OCI-LY3 (cell line): ENCODE data around the gene CIDEB.

Source experiments
- H2AFZ ChIP-seq: fragments of 200-600, 300-600 bp; shearing (Covaris generic); 2 replicates; pipeline ENCODE4 v1.6.0; 2014; ENCODE audit warnings: antibody characterized with exemption, low read depth, low read length
- H3K27ac ChIP-seq: fragments of 200-600, 300-600 bp; sonication (generic); 2 replicates; pipeline ENCODE4 v1.5.1; 2014; ENCODE audit warnings: mild to moderate bottlenecking, low read length, moderate library complexity, mixed read lengths
- H3K27me3 ChIP-seq: fragments of 200-600, 300-600 bp; sonication (generic); 2 replicates; pipeline ENCODE4 v1.6.1; 2014; ENCODE audit warnings: low read depth, low read length, mixed read lengths
- H3K36me3 ChIP-seq: fragments of 200-600, 300-600 bp; sonication (generic); replicated peaks from 2 replicates; pipeline ENCODE3; 2014; ENCODE audit warnings: low read depth, low read length, mixed read lengths
- H3K4me1 ChIP-seq: fragments of 300-600, 200-600 bp; sonication (generic); 2 replicates; pipeline ENCODE4 v1.6.1; 2014; ENCODE audit warnings: low read length, mixed read lengths
- H3K4me2 ChIP-seq: fragments of 200-600, 300-600 bp; sonication (generic); 2 replicates; pipeline ENCODE4 v1.6.1; 2014; ENCODE audit warnings: low read length, mixed read lengths
- H3K4me3 ChIP-seq: fragments of 300-600, 200-600 bp; sonication (generic); 2 replicates; pipeline ENCODE4 v1.5.1; 2014; ENCODE audit warnings: antibody characterized with exemption, mild to moderate bottlenecking, low read length, moderate library complexity
- H3K79me2 ChIP-seq: fragments of 300-600, 200-600 bp; shearing (Covaris generic); 2 replicates; pipeline ENCODE4 v1.6.1; 2014; ENCODE audit warnings: mild to moderate bottlenecking, low read length, mixed read lengths
- H3K9ac ChIP-seq: fragments of 300-600, 200-600 bp; shearing (Covaris generic); 2 replicates; pipeline ENCODE4 v1.6.0; 2014; ENCODE audit warnings: mild to moderate bottlenecking, low read length, moderate library complexity
- H3K9me3 ChIP-seq: fragments of 200-600, 300-600 bp; shearing (Covaris generic); 2 replicates; pipeline ENCODE4 v1.6.1; 2014; ENCODE audit warnings: low read length, mixed read lengths; ENCODE audit not compliant: insufficient read depth
- H4K20me1 ChIP-seq: fragments of 200-600, 300-600 bp; sonication (generic); 2 replicates; pipeline ENCODE4 v1.6.1; 2016; ENCODE audit warnings: low read length, mixed read lengths; ENCODE audit not compliant: insufficient read depth
- CTCF ChIP-seq: fragments of 200-600, 300-600 bp; sonication (generic); IDR thresholded peaks from 2 replicates; pipeline ENCODE4 v1.5.1; 2014; ENCODE audit warnings: antibody characterized with exemption, low read length, low read depth
- EZH2phosphoT487 ChIP-seq: fragments of 200-600 bp; shearing (Covaris generic); IDR thresholded peaks from 2 replicates; pipeline ENCODE4 v1.6.1; 2018; ENCODE audit warnings: antibody characterized with exemption, mixed run types, low read depth

CIDEB gene

GRCh38 chr14:24264298-24264697 is 43.5 kb downstream of the CIDEB start:
- Histone ChIP-seq H4K20me1 (no peaks in the 10 kb centered on the region), H3K36me3 (peaks cover 2% of the 10 kb centered on the region), H3K4me1 (no peaks in the 10 kb centered on the region), H3K4me2 (no peak overlapping the region), H3K9ac (no peak overlapping the region), H3K27ac (no peak overlapping the region), H3K9me3 (no peaks in the 10 kb centered on the region), H3K4me3 (no peak overlapping the region), H2AFZ (no peak overlapping the region), H3K27me3 (no peaks in the 10 kb centered on the region), H3K79me2 (no peaks in the 10 kb centered on the region)
- TF ChIP-seq EZH2phosphoT487, result no peak

- H3K27me3 ChIP-seq, result no peaks in the 10 kb centered on the region
- no peak overlapping the region for H3K27ac ChIP-seq
- H3K4me3 ChIP-seq, result no peak overlapping the region
- no peaks in the 10 kb centered on the region for H3K9me3 ChIP-seq
- no peaks in the 10 kb centered on the region for H4K20me1 ChIP-seq
- H2AFZ ChIP-seq, result no peak overlapping the region
- H3K4me1 ChIP-seq, result no peaks in the 10 kb centered on the region
- H3K4me2 ChIP-seq, result no peak overlapping the region
- H3K9ac ChIP-seq, result no peak overlapping the region
- no peaks in the 10 kb centered on the region for H3K79me2 ChIP-seq
- TF ChIP-seq EZH2phosphoT487, result no peak
- TF ChIP-seq CTCF, result no peak
- peaks cover 2% of the 10 kb centered on the region for H3K36me3 ChIP-seq
These were observed 43.9 kb downstream of the CIDEB start for GRCh38 chr14:24263848-24264247.

- Histone ChIP-seq H2AFZ (no peak within 1 kb of the TSS), H3K9me3 (no peaks in the 10 kb centered on the region), H3K4me3 (no peak within 1 kb of the TSS), H3K27me3 (no peaks in the 10 kb centered on the region), H4K20me1 (no peaks in the 10 kb centered on the region), H3K27ac (no peak within 1 kb of the TSS), H3K4me1 (no peaks in the 10 kb centered on the region), H3K9ac (no peak within 1 kb of the TSS), H3K4me2 (no peak within 1 kb of the TSS), H3K79me2 (no peaks in the 10 kb centered on the region), H3K36me3 (peaks cover 2% of the 10 kb centered on the region)
- TF ChIP-seq EZH2phosphoT487 (no peak), CTCF (no peak)
These were observed 44.7 kb downstream of the CIDEB start, which contains the start of gene TGM1 for GRCh38 chr14:24262821-24263733. Gene TGM1, minus strand, starts transcription at chr14:24263177. Its CDS starts 825 bp downstream, at chr14:24262352.

- no peak overlapping the region for H2AFZ ChIP-seq
- H3K9me3 ChIP-seq, result no peaks in the 10 kb centered on the region
- TF ChIP-seq CTCF (no peak), EZH2phosphoT487 (no peak)
- H3K4me3 ChIP-seq, result no peak overlapping the region
- H4K20me1 ChIP-seq, result no peaks in the 10 kb centered on the region
- H3K36me3 ChIP-seq, result no peaks in the 10 kb centered on the region
- no peaks in the 10 kb centered on the region for H3K27me3 ChIP-seq
- H3K4me1 ChIP-seq, result no peaks in the 10 kb centered on the region
- no peak overlapping the region for H3K27ac ChIP-seq
- H3K9ac ChIP-seq, result no peak overlapping the region
- H3K79me2 ChIP-seq, result no peaks in the 10 kb centered on the region
- no peak overlapping the region for H3K4me2 ChIP-seq
These were observed 45.8 kb downstream of the CIDEB start for GRCh38 chr14:24261969-24262327.
